Measurements from ENCODE around the gene IPPK. TPM values are rescaled to one million over a fixed set of nuclear protein-coding genes. Genes with fewer than 3 reads are reported as not detected.
A peak's percentile ranks its signal among the peaks of the same experiment; 100 is the strongest.

The IPPK gene
- total and polyA plus RNA-seq, 12 donors: 5.2 to 17.8 (median 8.3) TPM

- peak overlapping the region in 1 of 10 donors; percentile 19 for H3K27ac ChIP-seq
- ATAC-seq: no peak
- no peaks in the 10 kb centered on the region for H3K36me3 ChIP-seq
- peaks cover 0 to 24% (median 7%) of the 10 kb centered on the region in 11 donors for H3K9me3 ChIP-seq
- DNase-seq: no peak
- H3K4me3 ChIP-seq: no peak overlapping the region
- TF ChIP-seq CTCF (IDR thresholded peaks at IDR 0.05): no peak
- H3K4me1 ChIP-seq: peaks cover 7 to 60% (median 40%) of the 10 kb centered on the region in 9 donors
- no peaks in the 10 kb centered on the region for H3K27me3 ChIP-seq
- WGBS, 2 donors: 94 to 95% methylated on average over 5 of the region's 5 CpGs
- intact Hi-C loops (cut with DNase I): loop anchor here in 1 of 10 donors (5.0 kb wide), 1 partner anchor 122 kb away; the partner anchor contains the start of gene ASPN
Measured at GRCh38 chr9:92603990-92604389, 65.9 kb downstream of the IPPK start.

- Histone ChIP-seq H3K9me3 (peaks cover 0 to 24% (median 7%) of the 10 kb centered on the region in 11 donors), H3K4me3 (no peak overlapping the region), H3K36me3 (no peaks in the 10 kb centered on the region), H3K4me1 (peaks cover 0 to 60% (median 39%) of the 10 kb centered on the region in 9 donors), H3K27ac (peak overlapping the region in 1 of 10 donors; percentile 93), H3K27me3 (no peaks in the 10 kb centered on the region)
- DNase-seq (no peak), ATAC-seq (no peak)
- 91 to 96% methylated on average over 5 of the region's 5 CpGs for WGBS, 2 donors
- intact Hi-C loops (cut with DNase I): loop anchor here in 1 of 10 donors (5.0 kb wide), 1 partner anchor 121 kb away; the partner anchor contains the start of gene ASPN
- no peak for TF ChIP-seq CTCF (IDR thresholded peaks at IDR 0.05)
Measured at GRCh38 chr9:92603100-92603499, 66.8 kb downstream of the IPPK start.

GRCh38 chr9:92602413-92602812 is 67.5 kb downstream of the IPPK start:
- Histone ChIP-seq H3K36me3 (no peaks in the 10 kb centered on the region), H3K4me1 (peaks cover 0 to 60% (median 39%) of the 10 kb centered on the region in 9 donors)

GRCh38 chr9:92601451-92601850 is 68.5 kb downstream of the IPPK start:
- Histone ChIP-seq H3K27me3 (no peaks in the 10 kb centered on the region), H3K4me3 (no peak overlapping the region), H3K9me3 (peaks cover 0 to 24% (median 7%) of the 10 kb centered on the region in 11 donors), H3K27ac (peak overlapping the region; percentile 53 to 93 (median 78)), H3K4me1 (peaks cover 4 to 60% (median 39%) of the 10 kb centered on the region in 9 donors), H3K36me3 (no peaks in the 10 kb centered on the region)
- ATAC-seq (no peak), DNase-seq (no peak)
- WGBS, 2 donors: 76 to 80% methylated on average over 12 of the region's 12 CpGs
- intact Hi-C loops (cut with DNase I): loop anchor here in 1 of 10 donors (5.0 kb wide), 1 partner anchor 119 kb away; the partner anchor contains the start of gene ASPN
- no peak for TF ChIP-seq CTCF (IDR thresholded peaks at IDR 0.05)

More at GRCh38 chr9:92602413-92602812, 67.5 kb downstream of the IPPK start:
- intact Hi-C loops (cut with DNase I): loop anchor here in 1 of 10 donors (5.0 kb wide), 1 partner anchor 120 kb away; the partner anchor contains the start of gene ASPN
- DNase-seq: no peak
- 93 to 96% methylated on average over 10 of the region's 10 CpGs for WGBS, 2 donors
- Histone ChIP-seq H3K27ac (peak overlapping the region in 7 of 10 donors; percentile 23 to 93 (median 78)), H3K4me3 (no peak overlapping the region), H3K27me3 (no peaks in the 10 kb centered on the region), H3K9me3 (peaks cover 0 to 24% (median 7%) of the 10 kb centered on the region in 11 donors)
- no peak for TF ChIP-seq CTCF (IDR thresholded peaks at IDR 0.05)
- ATAC-seq: no peak

All from heart right ventricle (tissue), 16 donors.